ENCODE data around the gene WDR27.
A peak's percentile ranks its signal among the peaks of the same experiment; 100 is the strongest.

Gene WDR27

DNA sequence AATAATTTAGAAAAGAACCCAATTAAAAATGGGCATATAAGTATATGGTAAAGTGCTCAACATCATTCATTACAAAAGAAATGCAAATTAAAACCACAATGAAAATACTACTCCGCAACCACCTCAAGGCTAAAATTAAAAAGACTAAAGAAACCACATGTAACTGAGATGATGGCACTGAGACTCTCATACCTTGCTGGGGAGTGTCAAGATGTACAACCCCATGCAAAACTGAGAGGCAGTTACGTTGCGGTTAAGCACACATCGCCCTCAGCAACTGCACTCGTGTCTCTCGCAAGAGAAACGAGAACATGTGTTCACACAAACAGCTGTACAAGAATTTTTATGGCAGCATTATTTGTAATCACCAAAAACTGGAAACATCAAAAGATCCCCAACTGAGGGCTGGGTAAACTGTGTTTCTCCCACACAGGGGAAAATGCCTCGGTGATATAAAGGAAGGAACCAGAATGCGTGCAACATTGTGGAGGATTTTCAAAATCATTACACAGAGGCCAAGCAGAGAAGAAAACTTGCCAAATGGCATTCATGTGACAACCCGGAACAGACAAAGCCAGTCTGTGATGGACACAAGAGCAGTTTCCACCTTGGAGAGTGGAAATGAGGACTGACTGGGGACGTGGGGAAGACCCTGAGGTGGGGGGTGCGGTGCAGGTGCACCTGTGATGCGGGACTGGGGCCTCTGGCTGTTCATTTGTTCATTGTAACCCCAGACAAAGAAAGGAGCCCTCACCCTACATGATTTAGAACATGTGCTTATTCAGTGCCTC lies 144.9 kb downstream of the WDR27 start:
- peaks cover 15% of the 10 kb centered on the region for H3K4me1 Mint-ChIP-seq
- peak in 1 of 2 donors; percentile 23 for DNase-seq (ENCODE audit: low spot score in 2 of 2)
- H3K36me3 Mint-ChIP-seq (ENCODE audit: insufficient read depth), result peaks cover 2% of the 10 kb centered on the region
- H3K27ac Mint-ChIP-seq (ENCODE audit: low read depth), result no peak overlapping the region
- peak; percentile 90 for ATAC-seq (replicated peaks; ENCODE audit: extremely low read depth, poor library complexity, severe bottlenecking)
- H3K27me3 Mint-ChIP-seq, result no peaks in the 10 kb centered on the region
- H3K9me3 Mint-ChIP-seq, result no peaks in the 10 kb centered on the region
- H3K4me3 Mint-ChIP-seq, result peak overlapping the region; percentile 45

DNA sequence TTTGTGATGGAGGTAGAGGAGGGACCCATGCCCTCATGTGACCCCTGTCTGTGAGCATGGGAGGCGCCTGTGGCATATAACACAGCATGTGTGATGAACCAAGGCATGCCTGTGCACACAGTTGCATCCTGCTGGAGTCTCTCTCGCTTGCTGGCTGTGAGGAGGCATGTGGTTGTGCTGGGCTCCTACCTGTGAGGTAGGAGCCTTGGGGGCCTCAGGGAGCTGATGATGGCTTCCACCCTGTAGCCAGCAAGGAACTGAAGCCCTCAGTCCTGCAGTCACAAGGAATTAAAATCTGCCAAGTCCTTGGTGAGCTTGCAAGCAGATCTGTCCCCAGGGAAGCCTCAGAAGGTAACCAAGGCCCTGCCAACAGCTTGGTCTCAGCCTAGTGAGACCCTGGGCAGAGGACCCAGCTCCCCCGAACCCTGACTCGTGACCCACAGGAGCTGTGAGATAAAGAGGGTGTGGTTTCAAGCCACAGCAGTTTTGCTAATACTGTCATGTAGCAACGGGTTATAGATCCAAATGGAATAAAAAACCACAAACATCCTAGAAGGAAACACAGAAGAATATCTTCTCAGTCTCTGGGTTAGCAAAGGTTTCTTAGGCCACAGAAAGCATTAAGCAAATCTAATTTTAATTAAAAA lies 145.7 kb downstream of the WDR27 start:
- H3K27me3 Mint-ChIP-seq, result no peaks in the 10 kb centered on the region
- no peak for ATAC-seq (replicated peaks; ENCODE audit: extremely low read depth, poor library complexity, severe bottlenecking)
- H3K36me3 Mint-ChIP-seq (ENCODE audit: insufficient read depth), result no peaks in the 10 kb centered on the region
- no peak overlapping the region for H3K27ac Mint-ChIP-seq (ENCODE audit: low read depth)
- peaks cover 15% of the 10 kb centered on the region for H3K4me1 Mint-ChIP-seq
- H3K9me3 Mint-ChIP-seq, result no peaks in the 10 kb centered on the region
- H3K4me3 Mint-ChIP-seq, result no peak overlapping the region
- no peak for DNase-seq (ENCODE audit: low spot score in 2 of 2)

DNA sequence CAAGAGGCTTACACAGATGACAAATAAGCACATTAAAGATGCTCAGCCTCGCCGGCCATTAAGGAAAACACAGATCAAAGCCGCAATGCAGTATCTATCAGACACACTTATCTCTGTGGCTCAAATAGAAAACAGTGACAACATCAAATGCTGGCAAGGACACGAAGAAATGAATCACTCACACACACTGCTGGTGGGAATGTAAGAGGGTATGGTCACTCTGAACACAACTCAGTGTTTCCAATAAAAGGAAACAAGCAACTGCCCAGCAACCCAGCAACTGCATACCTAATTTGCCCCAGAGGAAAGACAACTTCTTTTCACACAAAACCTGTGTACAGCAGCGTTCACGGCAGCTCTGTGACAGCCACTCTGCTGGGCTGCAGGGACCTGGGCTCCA lies 155.8 kb downstream of the WDR27 start:
- H3K27ac Mint-ChIP-seq (ENCODE audit: low read depth), result no peak overlapping the region
- H3K27me3 Mint-ChIP-seq, result no peaks in the 10 kb centered on the region
- no peaks in the 10 kb centered on the region for H3K4me1 Mint-ChIP-seq
- no peak for DNase-seq (ENCODE audit: low spot score in 2 of 2)
- H3K4me3 Mint-ChIP-seq, result no peak overlapping the region
- ATAC-seq (replicated peaks; ENCODE audit: extremely low read depth, poor library complexity, severe bottlenecking), result no peak
- H3K36me3 Mint-ChIP-seq (ENCODE audit: insufficient read depth), result no peaks in the 10 kb centered on the region
- H3K9me3 Mint-ChIP-seq, result no peaks in the 10 kb centered on the region

DNA sequence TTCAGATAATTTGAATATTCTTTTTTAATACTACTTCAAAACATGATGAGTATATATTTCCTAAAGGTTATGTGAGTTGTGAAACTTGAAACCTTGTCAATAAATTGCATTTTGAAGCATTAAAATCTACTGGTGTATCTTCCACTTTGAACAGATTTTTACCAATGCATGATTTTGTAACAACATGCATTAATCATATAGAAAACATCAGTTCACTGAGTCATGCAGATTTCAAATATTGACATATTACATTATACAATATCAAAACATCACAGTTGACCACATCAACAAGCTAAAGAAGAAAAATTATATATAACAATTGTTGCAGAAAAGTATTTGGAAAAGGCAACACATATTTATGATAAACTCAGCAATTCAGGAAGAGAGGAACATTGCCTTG lies 158.1 kb downstream of the WDR27 start:
- H3K36me3 Mint-ChIP-seq (ENCODE audit: insufficient read depth), result no peaks in the 10 kb centered on the region

DNA sequence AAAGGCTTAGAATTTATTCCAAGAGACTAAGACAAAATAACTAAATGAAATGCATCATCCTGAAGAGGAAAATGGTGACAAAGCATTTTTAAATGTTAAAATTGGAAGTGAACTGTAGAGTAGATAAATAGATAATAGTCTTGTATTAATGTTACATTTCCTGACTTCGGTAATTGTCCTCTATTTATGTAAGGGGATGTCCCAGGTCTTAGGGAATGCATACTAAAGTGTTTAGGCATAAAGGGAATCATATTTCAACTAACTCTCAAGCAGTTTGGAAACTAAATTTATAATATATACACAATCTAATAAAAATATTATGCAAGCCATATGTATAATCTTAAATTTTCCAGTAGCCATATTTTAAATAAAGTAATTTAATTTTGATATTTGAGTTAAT lies 159.3 kb downstream of the WDR27 start:
- no peak for DNase-seq (ENCODE audit: low spot score in 2 of 2)
- ATAC-seq (replicated peaks; ENCODE audit: extremely low read depth, poor library complexity, severe bottlenecking), result no peak
- Mint-ChIP-seq H3K9me3 (no peaks in the 10 kb centered on the region), H3K27ac (ENCODE audit: low read depth) (no peak overlapping the region), H3K4me1 (peaks cover 2% of the 10 kb centered on the region), H3K4me3 (no peak overlapping the region), H3K36me3 (ENCODE audit: insufficient read depth) (no peaks in the 10 kb centered on the region), H3K27me3 (no peaks in the 10 kb centered on the region)

More for the DNA sequence above, 158.1 kb downstream of the WDR27 start:
- H3K4me3 Mint-ChIP-seq, result no peak overlapping the region
- H3K27me3 Mint-ChIP-seq, result no peaks in the 10 kb centered on the region
- ATAC-seq (replicated peaks; ENCODE audit: extremely low read depth, poor library complexity, severe bottlenecking) (no peak), DNase-seq (ENCODE audit: low spot score in 2 of 2) (no peak)
- no peak overlapping the region for H3K27ac Mint-ChIP-seq (ENCODE audit: low read depth)
- H3K4me1 Mint-ChIP-seq, result no peaks in the 10 kb centered on the region
- H3K9me3 Mint-ChIP-seq, result no peaks in the 10 kb centered on the region

DNA sequence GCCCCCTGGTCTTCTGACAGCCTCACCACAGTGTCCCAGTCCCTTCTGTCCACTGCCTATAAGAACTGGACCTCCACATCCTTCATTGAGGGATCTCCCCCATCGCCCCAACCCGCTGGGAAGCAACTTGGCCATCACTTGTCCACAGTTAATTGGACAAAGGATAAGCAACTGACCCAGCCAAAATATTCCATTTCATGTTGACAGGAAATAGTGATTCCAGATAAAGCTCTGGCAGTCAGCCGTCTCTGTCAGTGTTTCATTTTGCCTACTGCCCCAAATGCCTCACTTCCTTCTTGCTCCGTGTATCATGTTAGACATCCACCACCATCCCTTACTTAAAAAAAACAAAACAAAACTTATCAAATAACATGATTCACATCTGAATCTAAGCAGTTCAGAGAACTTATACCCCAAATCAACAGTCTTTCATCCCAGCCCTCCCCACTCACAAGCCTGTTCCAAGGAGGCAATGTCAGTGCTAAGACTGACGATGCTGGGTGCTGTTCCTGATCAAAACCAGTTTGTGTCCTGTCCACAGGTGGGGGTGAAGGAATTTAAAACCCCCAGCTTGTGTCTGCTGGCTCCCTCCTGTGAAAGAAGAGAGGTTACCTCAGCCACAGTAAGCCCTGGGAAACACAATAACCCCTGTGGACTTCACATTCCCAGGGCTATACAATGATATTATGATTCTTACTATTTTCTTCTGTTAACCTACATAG lies 162.5 kb downstream of the WDR27 start:
- peaks cover 4% of the 10 kb centered on the region for H3K4me1 Mint-ChIP-seq
- DNase-seq (ENCODE audit: low spot score in 2 of 2) (no peak), ATAC-seq (replicated peaks; ENCODE audit: extremely low read depth, poor library complexity, severe bottlenecking) (no peak)
- H3K27me3 Mint-ChIP-seq, result no peaks in the 10 kb centered on the region
- H3K27ac Mint-ChIP-seq (ENCODE audit: low read depth), result peak overlapping the region; percentile 26
- H3K36me3 Mint-ChIP-seq (ENCODE audit: insufficient read depth), result no peaks in the 10 kb centered on the region
- H3K9me3 Mint-ChIP-seq, result peaks cover 6% of the 10 kb centered on the region
- H3K4me3 Mint-ChIP-seq, result no peak overlapping the region

DNA sequence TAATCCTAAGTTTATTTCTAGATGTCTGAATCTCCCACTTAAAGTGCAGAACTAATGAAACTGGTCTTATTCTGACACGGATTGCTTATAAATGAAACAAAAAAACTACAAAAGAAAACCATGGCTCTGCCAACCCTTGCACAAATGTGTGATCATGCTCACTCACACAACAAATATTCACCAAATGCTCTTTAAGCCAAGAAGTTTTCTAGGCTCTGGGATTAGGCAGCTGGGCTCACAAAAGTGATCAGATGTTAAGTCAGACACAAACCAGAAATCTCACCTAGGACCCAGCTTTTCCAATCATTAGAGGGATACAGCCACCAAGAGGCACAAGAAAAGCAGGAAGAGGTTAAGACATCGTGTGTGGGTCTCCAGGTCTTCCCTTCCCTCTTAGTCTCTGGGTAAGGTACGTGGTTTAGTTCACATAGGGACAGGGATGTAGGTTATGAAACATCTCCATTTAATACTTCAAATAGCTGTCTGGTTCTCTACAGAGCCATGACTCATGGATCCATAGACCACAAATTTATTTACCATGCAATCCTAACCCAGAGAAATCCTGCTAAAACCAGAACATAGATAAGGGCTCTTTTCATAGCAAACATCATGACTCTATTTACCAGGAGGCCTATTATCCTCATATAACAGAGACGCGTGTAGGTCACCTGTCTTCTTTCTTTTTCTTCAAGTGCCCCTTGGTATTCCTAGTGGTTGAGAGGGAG lies 165.2 kb downstream of the WDR27 start:
- H3K27ac Mint-ChIP-seq (ENCODE audit: low read depth), result no peak overlapping the region
- H3K27me3 Mint-ChIP-seq, result no peaks in the 10 kb centered on the region
- DNase-seq (ENCODE audit: low spot score in 2 of 2) (no peak), ATAC-seq (replicated peaks; ENCODE audit: extremely low read depth, poor library complexity, severe bottlenecking) (no peak)
- peaks cover 6% of the 10 kb centered on the region for H3K9me3 Mint-ChIP-seq
- H3K4me1 Mint-ChIP-seq, result peaks cover 4% of the 10 kb centered on the region
- H3K36me3 Mint-ChIP-seq (ENCODE audit: insufficient read depth), result no peaks in the 10 kb centered on the region
- no peak overlapping the region for H3K4me3 Mint-ChIP-seq

DNA sequence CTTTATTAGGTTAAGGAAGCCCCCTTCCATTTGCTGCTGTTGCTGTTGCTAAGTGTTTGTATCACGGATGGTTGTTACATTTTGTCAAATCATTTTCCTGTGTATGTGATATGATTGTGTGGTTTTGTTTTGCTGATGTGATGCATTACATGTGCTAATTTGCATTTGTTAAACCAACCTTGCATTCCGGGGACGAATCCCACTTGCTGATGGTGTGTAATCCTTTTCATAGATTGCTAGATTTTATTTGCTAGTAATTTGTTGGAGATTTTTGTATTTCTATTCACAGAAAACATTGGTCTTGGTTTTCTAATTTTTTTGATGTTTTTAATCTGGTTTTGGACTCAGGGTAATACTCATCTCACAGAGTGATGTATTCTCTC lies 167.8 kb downstream of the WDR27 start:
- Mint-ChIP-seq H3K4me3 (no peak overlapping the region), H3K27ac (ENCODE audit: low read depth) (no peak overlapping the region), H3K9me3 (peaks cover 6% of the 10 kb centered on the region), H3K27me3 (no peaks in the 10 kb centered on the region), H3K36me3 (ENCODE audit: insufficient read depth) (no peaks in the 10 kb centered on the region), H3K4me1 (peaks cover 14% of the 10 kb centered on the region)
- no peak for DNase-seq (ENCODE audit: low spot score in 2 of 2)
- ATAC-seq (replicated peaks; ENCODE audit: extremely low read depth, poor library complexity, severe bottlenecking), result no peak

DNA sequence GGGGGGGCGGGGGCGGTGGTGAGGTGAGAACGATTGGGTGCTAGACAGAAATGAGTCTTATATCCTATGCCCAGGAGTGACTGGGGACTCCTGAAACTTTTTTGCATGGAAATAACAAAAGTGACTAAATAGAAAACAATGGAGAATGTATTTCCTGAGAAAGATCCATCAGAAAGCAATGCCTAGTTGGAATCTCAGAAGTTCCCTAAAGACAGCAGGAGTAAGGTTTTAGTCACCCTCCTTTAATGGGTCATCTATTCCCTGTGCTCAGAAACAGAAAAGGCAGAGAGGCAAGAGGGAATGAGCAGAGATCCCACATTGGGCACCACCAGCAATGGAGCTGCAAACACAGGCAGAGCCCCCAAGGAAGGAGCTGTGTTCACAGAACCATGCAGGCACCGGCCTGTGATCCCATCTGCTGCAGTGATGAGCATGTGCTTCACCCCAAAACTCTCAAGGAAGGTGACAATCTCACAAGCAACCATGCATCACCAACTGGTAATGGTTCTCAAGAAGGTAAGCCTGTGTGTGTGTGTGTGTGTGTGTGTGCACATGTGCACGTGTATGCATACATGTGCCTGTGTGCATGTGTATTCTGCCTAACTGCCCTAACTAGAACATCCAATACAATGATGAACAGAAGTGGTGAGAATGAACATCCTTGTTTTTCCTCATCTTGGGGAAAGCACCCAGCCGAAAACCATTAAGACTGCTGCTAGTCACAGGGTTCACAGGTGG lies 168.4 kb downstream of the WDR27 start:
- no peak overlapping the region for H3K4me3 Mint-ChIP-seq
- ATAC-seq (replicated peaks; ENCODE audit: extremely low read depth, poor library complexity, severe bottlenecking) (no peak), DNase-seq (ENCODE audit: low spot score in 2 of 2) (no peak)
- no peak overlapping the region for H3K27ac Mint-ChIP-seq (ENCODE audit: low read depth)
- no peaks in the 10 kb centered on the region for H3K36me3 Mint-ChIP-seq (ENCODE audit: insufficient read depth)
- no peaks in the 10 kb centered on the region for H3K27me3 Mint-ChIP-seq
- peaks cover 6% of the 10 kb centered on the region for H3K9me3 Mint-ChIP-seq
- peaks cover 14% of the 10 kb centered on the region for H3K4me1 Mint-ChIP-seq

DNA sequence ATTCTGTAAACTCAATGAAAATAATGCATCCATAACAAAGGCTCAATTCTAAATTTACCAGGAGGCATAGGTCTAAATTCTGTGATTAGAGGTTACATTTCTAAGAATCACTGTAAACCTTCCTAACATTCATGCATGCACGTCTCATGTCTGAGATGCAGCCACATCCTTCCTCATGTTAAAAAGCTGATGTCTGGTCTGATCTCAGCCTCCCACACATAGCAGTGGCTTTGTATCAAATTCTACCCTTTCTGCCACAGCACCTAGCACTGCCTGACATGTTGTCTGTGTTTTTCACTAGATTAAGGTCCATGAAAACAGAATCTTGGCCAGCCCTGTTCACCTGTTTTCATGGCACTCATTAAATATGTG lies 171.1 kb downstream of the WDR27 start:
- Mint-ChIP-seq H3K27ac (ENCODE audit: low read depth) (no peak overlapping the region), H3K4me3 (no peak overlapping the region)
- ATAC-seq (replicated peaks; ENCODE audit: extremely low read depth, poor library complexity, severe bottlenecking), result peak; percentile 65

DNA sequence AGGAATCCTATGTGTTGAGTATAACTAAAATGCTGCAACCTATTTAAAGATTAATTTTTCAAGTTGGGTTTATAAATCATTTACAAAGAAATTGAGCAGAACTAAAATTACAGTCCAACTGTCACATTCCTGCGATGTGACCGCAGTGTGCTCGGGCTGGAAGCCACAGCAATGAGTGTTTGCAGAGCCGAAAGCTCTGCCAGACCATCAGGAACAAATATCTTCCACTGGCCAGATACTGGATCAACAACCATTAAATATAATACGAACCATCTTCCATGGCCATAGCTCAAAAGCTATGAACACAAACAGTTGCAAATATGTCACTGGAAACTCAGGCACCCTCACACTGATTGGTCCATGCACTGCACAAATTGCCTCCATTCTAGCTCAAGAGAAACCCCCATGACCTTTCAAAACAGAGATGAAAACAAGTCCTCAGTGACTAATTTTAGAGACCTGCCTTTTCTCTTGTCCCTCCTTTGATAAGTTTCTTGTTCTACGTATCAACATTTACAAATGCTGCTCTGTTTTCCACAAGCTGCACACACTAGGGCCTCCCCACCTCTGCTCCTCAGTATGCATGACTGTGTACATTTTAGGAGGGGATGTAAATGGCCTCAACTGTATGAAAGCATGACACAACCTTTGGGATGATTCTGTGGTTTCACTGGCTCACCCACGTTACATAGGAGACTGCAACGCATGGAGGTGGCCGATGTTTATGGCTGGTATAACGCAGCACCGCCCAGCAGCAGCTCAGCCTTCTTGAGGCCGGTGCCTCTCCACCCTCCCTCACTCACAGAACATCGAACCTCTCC lies 171.7 kb downstream of the WDR27 start:
- no peaks in the 10 kb centered on the region for H3K27me3 Mint-ChIP-seq
- no peak overlapping the region for H3K27ac Mint-ChIP-seq (ENCODE audit: low read depth)
- H3K36me3 Mint-ChIP-seq (ENCODE audit: insufficient read depth), result no peaks in the 10 kb centered on the region
- DNase-seq (ENCODE audit: low spot score in 2 of 2) (no peak), ATAC-seq (replicated peaks; ENCODE audit: extremely low read depth, poor library complexity, severe bottlenecking) (peak; percentile 49)
- peaks cover 10% of the 10 kb centered on the region for H3K4me1 Mint-ChIP-seq
- no peaks in the 10 kb centered on the region for H3K9me3 Mint-ChIP-seq
- H3K4me3 Mint-ChIP-seq, result no peak overlapping the region

More for the DNA sequence above, 171.1 kb downstream of the WDR27 start:
- Mint-ChIP-seq H3K4me1 (peaks cover 10% of the 10 kb centered on the region), H3K36me3 (ENCODE audit: insufficient read depth) (no peaks in the 10 kb centered on the region), H3K9me3 (no peaks in the 10 kb centered on the region), H3K27me3 (no peaks in the 10 kb centered on the region)
- no peak for DNase-seq (ENCODE audit: low spot score in 2 of 2)

Data from central memory CD8-positive, alpha-beta T cell (primary cell).